ENCODE results near the gene CDC42BPA.

The CDC42BPA gene

GRCh38 chr1:227323171-227323966 is 5.1 kb upstream of the CDC42BPA start:
- H3K27ac ChIP-seq = no peak overlapping the region
- TF ChIP-seq, protein P1, sequence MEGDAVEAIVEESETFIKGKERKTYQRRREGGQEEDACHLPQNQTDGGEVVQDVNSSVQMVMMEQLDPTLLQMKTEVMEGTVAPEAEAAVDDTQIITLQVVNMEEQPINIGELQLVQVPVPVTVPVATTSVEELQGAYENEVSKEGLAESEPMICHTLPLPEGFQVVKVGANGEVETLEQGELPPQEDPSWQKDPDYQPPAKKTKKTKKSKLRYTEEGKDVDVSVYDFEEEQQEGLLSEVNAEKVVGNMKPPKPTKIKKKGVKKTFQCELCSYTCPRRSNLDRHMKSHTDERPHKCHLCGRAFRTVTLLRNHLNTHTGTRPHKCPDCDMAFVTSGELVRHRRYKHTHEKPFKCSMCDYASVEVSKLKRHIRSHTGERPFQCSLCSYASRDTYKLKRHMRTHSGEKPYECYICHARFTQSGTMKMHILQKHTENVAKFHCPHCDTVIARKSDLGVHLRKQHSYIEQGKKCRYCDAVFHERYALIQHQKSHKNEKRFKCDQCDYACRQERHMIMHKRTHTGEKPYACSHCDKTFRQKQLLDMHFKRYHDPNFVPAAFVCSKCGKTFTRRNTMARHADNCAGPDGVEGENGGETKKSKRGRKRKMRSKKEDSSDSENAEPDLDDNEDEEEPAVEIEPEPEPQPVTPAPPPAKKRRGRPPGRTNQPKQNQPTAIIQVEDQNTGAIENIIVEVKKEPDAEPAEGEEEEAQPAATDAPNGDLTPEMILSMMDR (conservative IDR thresholded peaks at IDR 0.05; ENCODE audit: low read depth) = no peak
- DNase-seq (ENCODE audit: low spot score) = peak; percentile 45
- POLR2A ChIA-PET (ENCODE audit: low non-redundant PET) = interaction anchor here (0.5 kb wide), 1 partner anchor 110 kb away, joined by 3 read pairs; no protein-coding TSS in a partner anchor
- CTCF ChIA-PET = interaction anchor here (0.6 to 0.9 kb wide), 4 partner anchors 193 to 670 kb away, joined by 3 read pairs; no protein-coding TSS in a partner anchor

DNA sequence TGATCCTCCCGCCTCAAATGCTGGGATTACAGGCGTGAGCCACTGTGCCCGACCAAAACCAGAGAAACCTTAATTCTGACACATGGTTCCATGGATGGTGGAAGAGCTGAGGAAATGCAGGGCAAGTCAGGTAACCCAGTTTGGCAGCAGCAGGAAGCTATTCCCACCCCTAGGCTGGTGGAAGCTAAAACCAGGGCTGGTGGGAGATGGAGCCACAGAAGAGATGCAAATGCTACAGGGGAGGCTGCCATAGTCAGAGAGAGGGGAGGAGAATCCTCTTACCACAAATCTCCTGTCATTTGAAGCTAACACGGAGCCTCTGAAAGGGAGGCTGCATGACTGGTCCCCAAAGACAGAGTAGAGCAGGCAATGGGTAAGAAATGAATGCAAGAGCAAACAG is 4.1 kb upstream of the CDC42BPA start:
- POLR2A ChIA-PET (ENCODE audit: low non-redundant PET) = no interaction called here
- CTCF ChIA-PET = interaction anchor here (0.5 to 0.6 kb wide), 2 partner anchors 78 to 197 kb away, joined by 3 to 7 read pairs; no protein-coding TSS in a partner anchor

DNA sequence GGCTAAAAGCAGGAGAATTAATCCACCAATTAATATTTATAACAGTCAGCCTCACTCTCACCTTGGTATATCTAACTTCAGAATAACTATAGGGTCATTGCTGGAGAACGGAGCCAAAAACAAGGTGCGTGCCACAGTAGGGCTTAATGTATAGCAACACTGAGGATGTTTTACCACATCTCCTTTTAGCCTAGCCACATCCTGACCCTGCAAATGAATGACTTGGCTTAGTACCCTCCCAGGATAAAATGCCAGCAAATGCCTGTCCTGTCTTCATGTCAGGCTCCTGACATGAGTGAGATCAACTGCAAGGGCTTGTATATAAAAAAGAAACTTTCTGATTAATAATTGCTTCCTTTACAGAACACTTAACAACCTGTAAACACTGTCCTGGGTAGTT is 2.7 kb upstream of the CDC42BPA start:
- POLR2A ChIA-PET (ENCODE audit: low non-redundant PET) = no interaction called here
- no peak overlapping the region for H3K27ac ChIP-seq
- CTCF ChIA-PET = no interaction called here
- DNase-seq (ENCODE audit: low spot score) = no peak
- TF ChIP-seq, protein P1 (conservative IDR thresholded peaks at IDR 0.05; ENCODE audit: low read depth) = no peak

More for the DNA sequence above, 4.1 kb upstream of the CDC42BPA start:
- no peak for DNase-seq (ENCODE audit: low spot score)
- TF ChIP-seq, protein P1 (conservative IDR thresholded peaks at IDR 0.05; ENCODE audit: low read depth) = no peak
- no peak overlapping the region for H3K27ac ChIP-seq

GRCh38 chr1:227320476-227320875 is 2.2 kb upstream of the CDC42BPA start:
- POLR2A ChIA-PET (ENCODE audit: low non-redundant PET) = no interaction called here
- CTCF ChIA-PET = no interaction called here
- no peak for DNase-seq (ENCODE audit: low spot score)

GRCh38 chr1:227318853-227319607 is 738 bp upstream of the CDC42BPA start:
- DNase-seq (ENCODE audit: low spot score) = peak; percentile 45
- ChIA-PET POLR2A (ENCODE audit: low non-redundant PET) (interaction anchor here (0.5 kb wide), 1 partner anchor 1069 kb away, joined by 9 read pairs; no protein-coding TSS in a partner anchor), CTCF (interaction anchor here (1.2 kb wide), 1 partner anchor 118 kb away, joined by 3 read pairs; no protein-coding TSS in a partner anchor)
- TF ChIP-seq, protein P1 (conservative IDR thresholded peaks at IDR 0.05; ENCODE audit: low read depth) = no peak
- peak overlapping the region; percentile 94 for H3K27ac ChIP-seq

More at GRCh38 chr1:227320476-227320875, 2.2 kb upstream of the CDC42BPA start:
- H3K27ac ChIP-seq = no peak overlapping the region
- TF ChIP-seq, protein P1 (conservative IDR thresholded peaks at IDR 0.05; ENCODE audit: low read depth) = no peak

- POLR2A ChIA-PET (ENCODE audit: low non-redundant PET) = interaction anchor here (0.5 kb wide), 1 partner anchor 40 kb away, joined by 5 read pairs; no protein-coding TSS in a partner anchor
- CTCF ChIA-PET = no interaction called here
- H3K27ac ChIP-seq = peak overlapping the region; percentile 94
- peak; percentile 71 for DNase-seq (ENCODE audit: low spot score)
- TF ChIP-seq, protein P1 (conservative IDR thresholded peaks at IDR 0.05; ENCODE audit: low read depth) = no peak
Measured at GRCh38 chr1:227317523-227318015, 723 bp downstream of the CDC42BPA start.
